Stimulated activated CD4-positive, alpha-beta T cell treated with anti-CD3 and anti-CD28 coated beads, Interleukin-15, amount 100 ng/mL, for 1 hour (primary cell): ENCODE results near the gene TTC16.

ENCODE experiments used
- DNase-seq, 2 donors: peaks; one replicate each; pipeline ENCODE4 v3.0.0-alpha.2; 2020; ENCODE audit warnings: low read depth in 1 of 2, low spot score in 1 of 2

Gene TTC16

GRCh38 chr9:127698386-127698785 lies 17.5 kb upstream of the TTC16 start:
- DNase-seq = no peak

- DNase-seq = peak; percentile 71 to 72
Measured at GRCh38 chr9:127698985-127699670, 16.8 kb upstream of the TTC16 start.

DNA sequence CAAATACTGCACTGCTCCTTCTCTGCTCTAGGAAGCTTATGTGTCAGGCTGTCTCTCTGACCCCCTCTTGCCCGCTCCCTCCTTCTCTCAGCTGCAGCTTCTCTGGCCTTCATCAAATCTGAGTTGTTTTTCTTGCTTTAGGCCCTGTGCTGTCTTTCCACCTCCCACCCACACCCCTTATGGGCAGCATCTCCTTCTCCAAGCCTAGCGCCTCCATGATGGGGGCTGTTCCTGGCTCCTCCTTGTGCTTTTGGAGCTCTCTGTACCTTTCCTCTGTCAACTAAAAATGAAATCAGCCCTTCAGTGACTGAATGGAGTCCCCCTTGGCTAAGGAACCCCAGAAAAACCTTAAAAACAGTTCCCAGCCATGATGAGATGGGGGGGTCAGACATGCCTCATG lies 15.7 kb upstream of the TTC16 start:
- DNase-seq = no peak

GRCh38 chr9:127700594-127701255 lies 15.2 kb upstream of the TTC16 start:
- no peak for DNase-seq

DNA sequence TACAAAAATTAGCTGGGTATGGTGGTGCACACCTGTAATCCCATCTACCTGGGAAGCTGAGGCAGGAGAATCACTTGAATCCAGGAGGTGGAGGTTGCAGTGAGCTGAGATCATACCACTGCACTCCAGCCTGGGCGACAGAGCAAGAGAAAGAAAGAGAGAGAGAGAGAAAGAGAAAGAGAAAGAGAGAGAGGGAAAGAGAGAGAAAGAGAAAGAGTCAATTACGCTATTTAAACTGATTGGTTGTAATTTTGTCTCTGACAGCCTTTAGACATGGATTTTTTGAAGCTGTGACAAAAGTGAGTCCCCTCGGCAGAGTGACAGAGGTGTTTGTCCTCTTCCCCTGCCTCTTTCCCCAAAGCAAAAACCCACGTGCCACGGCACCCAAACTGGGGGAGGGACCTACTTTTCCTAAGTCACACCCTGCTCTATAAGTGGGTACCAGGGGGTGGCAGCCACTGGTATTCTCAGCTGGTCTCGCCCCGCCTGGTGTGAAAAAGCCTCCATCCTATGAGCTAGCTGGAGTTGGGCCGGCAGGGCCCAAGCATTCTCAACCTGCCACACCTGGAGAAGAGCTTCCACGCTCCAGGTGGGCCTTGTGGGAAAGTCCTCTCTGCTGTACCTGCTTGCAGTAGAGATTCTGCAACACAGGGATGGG lies 12.5 kb upstream of the TTC16 start:
- DNase-seq = no peak

GRCh38 chr9:127705577-127706379 lies 10.1 kb upstream of the TTC16 start:
- DNase-seq = no peak

DNA sequence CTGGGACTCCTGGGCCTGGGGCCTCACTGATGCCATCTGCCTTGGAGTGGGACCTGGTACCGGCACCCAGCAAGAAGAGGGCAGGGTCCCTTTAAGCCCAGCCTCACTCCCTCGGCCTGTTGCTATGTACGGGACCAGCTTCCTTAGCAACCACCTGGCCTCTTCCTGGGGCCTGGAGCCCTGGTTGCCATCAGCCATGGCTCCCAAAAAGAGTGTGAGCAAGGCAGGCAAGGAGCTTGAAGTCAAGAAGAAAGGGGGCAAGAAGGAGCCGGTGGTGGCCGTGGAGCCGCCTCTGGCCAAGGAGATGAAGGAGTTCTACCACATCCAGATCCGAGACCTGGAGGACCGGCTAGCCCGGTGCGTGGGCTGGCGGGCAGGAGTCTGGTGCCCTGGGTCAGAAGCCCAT lies 9.0 kb upstream of the TTC16 start, which contains the start of gene CFAP157:
CFAP157 (plus strand) TSS at position 153 of the 406 bp plus-strand sequence; CDS start at position 197, 44 bp downstream.
- DNase-seq = no peak

DNA sequence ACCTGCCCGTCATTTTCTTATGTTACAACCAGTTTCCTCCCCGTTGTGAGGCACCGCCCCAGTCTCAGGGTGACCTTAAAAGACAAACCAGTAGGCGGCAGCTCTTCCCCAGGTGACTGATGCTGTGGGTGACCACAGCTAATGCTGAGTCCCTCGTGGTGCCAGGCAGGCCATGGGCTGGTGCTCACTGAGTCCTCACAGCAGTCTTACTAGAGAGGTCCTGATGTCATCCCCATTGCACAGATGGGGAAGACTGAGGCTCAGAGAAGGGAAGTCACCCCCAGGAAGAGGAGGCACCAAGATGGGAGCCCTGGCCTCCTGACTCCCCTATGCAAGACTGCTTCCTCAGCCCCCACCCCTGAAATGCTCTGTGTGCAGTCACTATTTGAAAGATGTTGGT lies 8.1 kb upstream of the TTC16 start:
- no peak for DNase-seq

- DNase-seq = no peak
Measured at GRCh38 chr9:127708952-127709587, 6.8 kb upstream of the TTC16 start.

DNA sequence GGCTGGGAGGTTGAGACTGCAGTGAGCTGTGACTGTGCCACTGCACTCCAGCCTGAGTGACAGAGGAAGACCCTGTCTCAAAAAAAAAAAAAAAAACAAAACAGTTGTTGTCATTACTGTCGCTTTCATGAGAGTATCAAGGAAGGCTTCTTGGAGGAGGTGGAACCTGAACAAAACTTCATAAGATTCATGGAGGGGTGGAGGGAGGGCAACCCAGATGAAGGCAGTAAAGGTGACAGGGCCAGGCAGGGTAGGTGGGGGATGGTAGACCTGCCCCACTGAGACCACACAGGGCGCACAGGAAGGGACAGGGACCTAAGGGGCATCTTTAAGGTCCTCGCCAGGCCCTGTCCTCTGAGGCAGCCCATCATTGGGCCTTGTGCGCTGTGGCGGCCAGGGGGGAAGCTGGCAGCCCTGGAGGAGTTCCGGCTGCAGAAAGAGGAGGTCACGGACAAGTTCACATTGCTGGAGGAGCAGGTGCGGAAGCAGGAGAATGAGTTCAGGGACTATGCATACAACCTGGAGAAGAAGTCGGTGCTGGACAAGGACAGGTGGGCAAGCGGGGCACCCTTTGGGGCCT lies 5.6 kb upstream of the TTC16 start:
- no peak for DNase-seq

DNA sequence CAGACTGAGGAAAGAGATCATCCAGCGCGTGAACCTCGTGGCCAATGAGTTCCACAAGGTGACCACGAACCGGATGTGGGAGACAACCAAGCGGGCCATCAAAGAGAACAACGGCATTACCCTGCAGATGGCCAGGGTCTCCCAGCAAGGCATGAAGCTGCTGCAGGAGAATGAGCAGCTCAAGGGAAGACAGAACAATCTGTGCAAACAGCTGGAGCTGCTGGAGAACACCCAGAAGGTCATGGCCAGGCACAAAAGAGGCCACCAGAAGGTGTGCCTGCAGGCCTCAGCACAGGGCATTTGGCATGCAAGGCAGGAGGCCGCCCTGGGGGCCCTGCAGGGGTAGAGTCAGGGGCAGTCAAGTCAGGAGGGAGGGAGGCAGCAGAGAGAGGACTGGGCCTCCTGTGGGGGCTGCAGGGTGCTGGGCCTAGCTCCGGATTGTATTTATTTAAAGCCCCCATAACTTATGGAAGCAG lies 4.6 kb upstream of the TTC16 start:
- no peak for DNase-seq

GRCh38 chr9:127711831-127712274 lies 4.0 kb upstream of the TTC16 start:
- DNase-seq = no peak

GRCh38 chr9:127712371-127712770 lies 3.5 kb upstream of the TTC16 start:
- no peak for DNase-seq

GRCh38 chr9:127712867-127713266 lies 3.0 kb upstream of the TTC16 start:
- DNase-seq = no peak

- no peak for DNase-seq
Measured at GRCh38 chr9:127714020-127714750, 1.7 kb upstream of the TTC16 start.

DNA sequence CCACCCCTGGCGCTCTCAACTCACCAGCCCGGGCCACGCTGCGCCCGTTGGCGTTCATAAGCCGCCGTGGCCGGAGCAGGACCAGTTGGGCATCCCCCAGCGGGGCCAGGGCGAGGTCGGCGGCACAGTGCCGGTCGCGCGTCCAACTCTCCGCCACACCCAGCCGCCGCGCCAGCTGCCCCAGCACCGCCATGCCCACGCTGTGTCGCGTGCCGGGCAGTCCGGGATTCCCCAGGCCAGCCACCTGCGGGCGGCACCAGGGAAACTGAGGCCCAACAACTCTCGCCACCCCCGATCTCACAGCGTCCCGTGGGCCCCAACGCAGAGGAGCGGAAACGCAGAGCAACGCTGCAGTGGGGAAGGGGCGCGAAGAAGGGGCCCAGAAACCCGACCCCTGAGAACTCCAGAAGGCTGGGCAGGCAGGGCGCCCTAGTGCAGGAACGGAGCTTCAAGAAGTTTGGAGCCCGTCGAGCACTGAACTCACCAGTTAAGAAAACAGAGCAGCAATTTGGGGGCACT lies 869 bp upstream of the TTC16 start:
- peak in 1 of 2 donors; percentile 11 for DNase-seq

DNA sequence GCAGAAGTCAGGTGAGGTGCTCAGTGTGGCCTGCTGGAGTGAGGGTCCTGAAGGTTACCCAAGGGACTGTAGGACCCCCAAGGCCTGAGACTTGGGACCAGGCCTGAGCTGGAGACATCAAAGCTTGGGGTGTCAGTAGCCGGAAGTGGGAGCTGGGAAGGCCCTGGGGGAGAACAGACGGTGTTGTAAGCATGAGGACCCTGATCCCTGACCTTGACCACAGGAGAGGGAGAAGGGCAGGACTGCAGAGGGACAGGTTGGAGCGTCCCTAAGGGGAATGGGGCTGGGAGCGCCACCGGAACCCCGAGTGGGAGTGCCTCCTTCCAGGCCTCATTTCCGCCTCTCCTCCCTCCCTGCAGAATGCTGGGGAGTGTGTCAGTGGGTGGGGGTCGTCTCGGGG lies 533 bp downstream of the TTC16 start:
- DNase-seq = no peak

DNA sequence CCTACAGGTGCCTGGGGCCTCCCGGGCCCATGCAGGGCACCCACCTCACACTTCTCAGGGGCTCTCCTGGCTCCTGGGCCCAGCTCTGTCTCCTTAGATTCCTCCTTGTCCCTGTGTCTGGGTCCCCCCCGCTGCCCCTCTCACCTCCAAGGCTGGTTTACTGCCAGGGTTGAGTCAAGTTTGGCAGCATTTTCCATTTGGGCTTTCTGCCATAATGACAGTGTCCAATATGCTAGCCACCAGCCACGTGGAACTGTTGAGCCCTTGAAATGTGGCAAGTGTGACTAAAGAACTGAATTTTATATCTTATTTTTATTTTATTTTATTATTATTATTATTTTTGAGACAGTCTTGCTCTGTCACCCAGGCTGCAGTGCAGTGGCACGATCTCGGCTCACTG lies 1.9 kb downstream of the TTC16 start:
- DNase-seq = no peak

DNA sequence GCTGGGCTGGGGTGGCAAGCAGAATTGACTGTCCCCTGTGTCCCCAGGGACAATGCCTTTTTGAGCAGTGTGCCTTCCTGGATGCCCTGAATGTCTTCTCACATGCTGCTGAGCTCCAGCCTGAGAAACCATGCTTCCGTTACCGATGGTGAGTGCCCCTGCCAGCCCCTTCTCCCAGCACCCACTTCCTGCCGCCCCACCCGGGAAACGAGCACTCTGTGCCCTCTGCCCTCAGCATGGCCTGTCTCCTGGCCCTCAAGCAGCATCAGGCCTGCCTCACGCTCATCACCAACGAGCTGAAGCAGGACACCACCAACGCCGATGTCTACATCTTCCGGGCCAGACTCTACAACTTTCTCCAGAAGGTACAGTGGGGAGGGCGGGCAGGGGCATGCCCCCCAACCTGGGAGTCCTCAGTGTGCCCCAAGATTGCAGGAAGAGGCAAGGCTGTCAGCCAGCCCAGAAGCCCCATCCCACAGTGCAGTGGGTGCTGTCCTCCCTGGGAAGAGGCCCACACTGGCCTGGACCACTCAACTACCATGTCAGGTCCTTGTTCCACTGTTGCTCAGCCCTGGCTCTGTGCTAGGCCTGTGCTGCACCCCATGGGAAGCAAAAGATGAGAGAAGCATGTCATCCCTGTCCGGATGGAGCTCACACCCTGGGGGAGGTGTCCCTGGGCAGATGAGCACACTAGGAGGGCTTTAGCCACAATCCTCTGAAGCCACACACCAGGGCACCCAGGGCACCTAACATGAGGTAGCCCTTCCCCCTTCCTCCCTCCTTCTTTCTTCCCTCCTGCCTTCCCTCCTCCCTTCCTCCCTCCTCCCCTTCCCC lies 4.4 kb downstream of the TTC16 start:
- no peak for DNase-seq
